OCI-LY1 (cell line): Measurements from ENCODE around the gene SOWAHB.

Experiments
- H2AFZ ChIP-seq: fragments of 200-600 bp; sonication (generic), shearing (Covaris generic); 2 replicates; pipeline ENCODE4 v1.6.0; 2014; ENCODE audit warnings: antibody characterized with exemption, mild to moderate bottlenecking, low read length
- H3F3A ChIP-seq: fragments of 200-600 bp; sonication (generic), shearing (Covaris generic); 2 replicates; pipeline ENCODE4 v1.6.0; 2014; ENCODE audit warnings: mild to moderate bottlenecking, antibody characterized with exemption, low read length, moderate library complexity; ENCODE audit not compliant: insufficient read depth
- H3K27ac ChIP-seq: fragments of 200-600 bp; sonication (generic); 2 replicates; pipeline ENCODE4 v1.5.1; 2014; ENCODE audit warnings: low read length, mixed run types, mild to moderate bottlenecking, low read depth; ENCODE audit not compliant: poor library complexity, severe bottlenecking
- H3K27me3 ChIP-seq: fragments of 200-600 bp; sonication (generic); 2 replicates; pipeline ENCODE4 v1.6.0; 2014; ENCODE audit warnings: antibody characterized with exemption, mild to moderate bottlenecking, low read length, moderate library complexity; ENCODE audit not compliant: insufficient read depth
- H3K36me3 ChIP-seq: fragments of 200-600 bp; sonication (generic); 2 replicates; pipeline ENCODE4 v1.6.1; 2014; ENCODE audit warnings: mild to moderate bottlenecking, antibody characterized with exemption, low read length, moderate library complexity, mixed read lengths; ENCODE audit not compliant: insufficient read depth
- H3K4me1 ChIP-seq: fragments of 200-600 bp; sonication (generic); 2 replicates; pipeline ENCODE4 v1.5.1; 2014; ENCODE audit warnings: mild to moderate bottlenecking, low read length, moderate library complexity; ENCODE audit not compliant: insufficient read depth, severe bottlenecking
- H3K4me2 ChIP-seq: fragments of 200-600 bp; sonication (generic), shearing (Covaris generic); 2 replicates; pipeline ENCODE4 v1.6.1; 2014; ENCODE audit warnings: low read length
- H3K4me3 ChIP-seq: fragments of 200-600 bp; sonication (generic); 2 replicates; pipeline ENCODE4 v1.5.1; 2014; ENCODE audit warnings: low read length, low read depth, mild to moderate bottlenecking, mixed read lengths; ENCODE audit not compliant: poor library complexity, severe bottlenecking
- H3K79me2 ChIP-seq: fragments of 200-600 bp; shearing (Covaris generic); 2 replicates; pipeline ENCODE4 v1.6.1; 2016; ENCODE audit warnings: mixed run types, low read length, mixed read lengths; ENCODE audit not compliant: insufficient read depth
- H3K9ac ChIP-seq: fragments of 200-600 bp; sonication (generic), shearing (Covaris generic); 2 replicates; pipeline ENCODE4 v1.6.1; 2014; ENCODE audit warnings: mild to moderate bottlenecking, low read length, mixed read lengths
- H3K9me2 ChIP-seq: fragments of 200-600 bp; sonication (generic), shearing (Covaris generic); 2 replicates; pipeline ENCODE4 v1.6.1; 2014; ENCODE audit warnings: low read depth, mild to moderate bottlenecking, low read length, mixed read lengths
- H3K9me3 ChIP-seq: fragments of 200-600 bp; shearing (Covaris generic); 2 replicates; pipeline ENCODE4 v1.6.1; 2014; ENCODE audit warnings: low read length, mixed read lengths
- H4K20me1 ChIP-seq: fragments of 200-600 bp; sonication (generic), shearing (Covaris generic); 2 replicates; pipeline ENCODE4 v1.6.0; 2016; ENCODE audit warnings: mild to moderate bottlenecking, low read length; ENCODE audit not compliant: insufficient read depth
- CTCF ChIP-seq: fragments of 200-600 bp; sonication (generic), shearing (Covaris generic); IDR thresholded peaks from 2 replicates; pipeline ENCODE4 v1.5.1; 2017; ENCODE audit warnings: mild to moderate bottlenecking, antibody characterized with exemption, low read length, moderate library complexity, mixed read lengths
- EZH2 ChIP-seq: fragments of 200-600 bp; sonication (generic), shearing (Covaris generic); IDR thresholded peaks from 2 replicates; pipeline ENCODE4 v1.8.0; 2017; ENCODE audit warnings: borderline replicate concordance, mixed run types, mild to moderate bottlenecking, antibody characterized with exemption, low read length, moderate library complexity, mixed read lengths

SOWAHB gene

GRCh38 chr4:76898949-76899645 lies 1.2 kb upstream of the SOWAHB start:
- no peak overlapping the region for H2AFZ ChIP-seq
- no peaks in the 10 kb centered on the region for H3K36me3 ChIP-seq
- no peak overlapping the region for H3K4me2 ChIP-seq
- H3K27me3 ChIP-seq = 0 out of 2 replicates have a peak, but pooled peaks cover 3% of the 10 kb centered on the region
- H3K9me2 ChIP-seq = no peaks in the 10 kb centered on the region
- no peaks in the 10 kb centered on the region for H3K4me1 ChIP-seq
- H3K9ac ChIP-seq = no peak overlapping the region
- no peaks in the 10 kb centered on the region for H4K20me1 ChIP-seq
- TF ChIP-seq CTCF = no peak
- no peak for TF ChIP-seq EZH2
- no peak overlapping the region for H3K4me3 ChIP-seq
- no peaks in the 10 kb centered on the region for H3F3A ChIP-seq
- no peak overlapping the region for H3K27ac ChIP-seq
- no peaks in the 10 kb centered on the region for H3K79me2 ChIP-seq
- H3K9me3 ChIP-seq = no peaks in the 10 kb centered on the region

GRCh38 chr4:76898385-76898692 lies 395 bp upstream of the SOWAHB start:
- TF ChIP-seq CTCF = no peak
- no peak for TF ChIP-seq EZH2
- Histone ChIP-seq H4K20me1 (no peaks in the 10 kb centered on the region), H3K9ac (no peak overlapping the region), H3K9me3 (no peaks in the 10 kb centered on the region), H3K4me3 (no peak overlapping the region), H3F3A (no peaks in the 10 kb centered on the region), H3K9me2 (no peaks in the 10 kb centered on the region), H3K27me3 (0 out of 2 replicates have a peak, but pooled peaks cover 3% of the 10 kb centered on the region), H3K36me3 (no peaks in the 10 kb centered on the region), H3K4me1 (no peaks in the 10 kb centered on the region), H3K27ac (no peak overlapping the region), H3K79me2 (no peaks in the 10 kb centered on the region), H3K4me2 (no peak overlapping the region), H2AFZ (no peak overlapping the region)

- H2AFZ ChIP-seq = no peak overlapping the region
- H3K4me1 ChIP-seq = no peaks in the 10 kb centered on the region
- H3K79me2 ChIP-seq = no peaks in the 10 kb centered on the region
- no peaks in the 10 kb centered on the region for H3K36me3 ChIP-seq
- 0 out of 2 replicates have a peak, but pooled peaks cover 3% of the 10 kb centered on the region for H3K27me3 ChIP-seq
- H3K4me3 ChIP-seq = no peak overlapping the region
- H3F3A ChIP-seq = no peaks in the 10 kb centered on the region
- TF ChIP-seq CTCF = no peak
- TF ChIP-seq EZH2 = no peak
- H3K27ac ChIP-seq = no peak overlapping the region
- no peaks in the 10 kb centered on the region for H4K20me1 ChIP-seq
- H3K4me2 ChIP-seq = no peak overlapping the region
- no peaks in the 10 kb centered on the region for H3K9me3 ChIP-seq
- H3K9ac ChIP-seq = no peak overlapping the region
- no peaks in the 10 kb centered on the region for H3K9me2 ChIP-seq
These were observed 1.1 kb downstream of the SOWAHB start for GRCh38 chr4:76896614-76897535.
